Smooth muscle cell (in vitro differentiated cells): ENCODE data around the gene BRSK2. TPM values are rescaled to one million over a fixed set of nuclear protein-coding genes. Genes with fewer than 3 reads are reported as not detected.

Experiments used
- DNase-seq: peaks from one replicate; lab custom pipeline; 2025; ENCODE audit not compliant: unreplicated experiment; lab: John Stamatoyannopoulos, UW
- H2AFZ ChIP-seq: fragments of 200-600 bp; sonication (generic); 2 replicates; pipeline ENCODE4 v1.6.0; 2016; ENCODE audit warnings: antibody characterized with exemption, low read depth, mild to moderate bottlenecking
- H3F3A ChIP-seq: fragments of 200-600 bp; sonication (generic); 2 replicates; pipeline ENCODE4 v1.6.0; 2017; ENCODE audit warnings: antibody characterized with exemption, low read depth
- H3K27ac ChIP-seq: fragments of 200-600 bp; sonication (generic); 2 replicates; pipeline ENCODE4 v1.5.1; 2016; ENCODE audit warnings: low read depth, mild to moderate bottlenecking
- H3K27me3 ChIP-seq: fragments of 200-600 bp; sonication (generic); 2 replicates; pipeline ENCODE4 v1.6.1; 2016; ENCODE audit warnings: low read depth, mild to moderate bottlenecking
- H3K36me3 ChIP-seq: fragments of 200-600 bp; sonication (generic); 2 replicates; pipeline ENCODE4 v1.5.1; 2016; ENCODE audit warnings: low read depth
- H3K4me1 ChIP-seq: fragments of 200-600 bp; sonication (generic); 2 replicates; pipeline ENCODE4 v1.5.1; 2016; ENCODE audit warnings: low read depth
- H3K4me2 ChIP-seq: fragments of 200-600 bp; sonication (generic); 2 replicates; pipeline ENCODE4 v1.6.0; 2016; ENCODE audit warnings: mild to moderate bottlenecking
- H3K4me3 ChIP-seq: fragments of 200-600 bp; sonication (generic); 2 replicates; pipeline ENCODE4 v1.5.1; 2016; ENCODE audit warnings: mild to moderate bottlenecking
- H3K79me2 ChIP-seq: fragments of 200-600 bp; sonication (generic); 2 replicates; pipeline ENCODE4 v1.6.0; 2016; ENCODE audit warnings: low read depth, mild to moderate bottlenecking
- H3K9ac ChIP-seq: fragments of 200-600 bp; sonication (generic); 2 replicates; pipeline ENCODE4 v1.6.0; 2016; ENCODE audit warnings: low read depth
- H3K9me3 ChIP-seq: fragments of 200-600 bp; sonication (generic); replicated peaks from 2 replicates; pipeline ENCODE4 v1.5.1; 2016; ENCODE audit warnings: low read depth
- H4K20me1 ChIP-seq: fragments of 200-600 bp; sonication (generic); 2 replicates; pipeline ENCODE4 v1.6.0; 2016; ENCODE audit warnings: low read depth
- WGBS: methylation state at CpG from one replicate; pipeline ENCODE4 v1.1.7; 2016; ENCODE audit warnings: low lambda C conversion rate; 5-methylcytosine and 5-hydroxymethylcytosine counted together
- polyA plus RNA-seq: library from polyadenylated mRNA; unstranded; fragments of >200 nt; fragmentation: Nextera tagmentation; extraction: Ambion mirVana; gene quantifications from 2 replicates; pipeline ENCODE4 v1.2.1, GENCODE V29; 2016
- total RNA-seq: library from RNA; depleted of rRNA; stranded (reverse); fragments of >200 nt; gene quantifications from 2 replicates; pipeline ENCODE4 v1.2.3, GENCODE V29; 2014
- TF ChIP-seq, protein P1 (sequence below): fragments of 200-600 bp; sonication (generic); IDR thresholded peaks from 2 replicates; pipeline ENCODE4 v1.5.1; 2017; ENCODE audit warnings: borderline replicate concordance, mild to moderate bottlenecking, antibody characterized with exemption; ENCODE audit not compliant: insufficient read depth, poor library complexity, severe bottlenecking

BRSK2 gene
- total and polyA plus RNA-seq, 2 experiments from 2014 or later = 1.5 to 5.2 TPM

DNA sequence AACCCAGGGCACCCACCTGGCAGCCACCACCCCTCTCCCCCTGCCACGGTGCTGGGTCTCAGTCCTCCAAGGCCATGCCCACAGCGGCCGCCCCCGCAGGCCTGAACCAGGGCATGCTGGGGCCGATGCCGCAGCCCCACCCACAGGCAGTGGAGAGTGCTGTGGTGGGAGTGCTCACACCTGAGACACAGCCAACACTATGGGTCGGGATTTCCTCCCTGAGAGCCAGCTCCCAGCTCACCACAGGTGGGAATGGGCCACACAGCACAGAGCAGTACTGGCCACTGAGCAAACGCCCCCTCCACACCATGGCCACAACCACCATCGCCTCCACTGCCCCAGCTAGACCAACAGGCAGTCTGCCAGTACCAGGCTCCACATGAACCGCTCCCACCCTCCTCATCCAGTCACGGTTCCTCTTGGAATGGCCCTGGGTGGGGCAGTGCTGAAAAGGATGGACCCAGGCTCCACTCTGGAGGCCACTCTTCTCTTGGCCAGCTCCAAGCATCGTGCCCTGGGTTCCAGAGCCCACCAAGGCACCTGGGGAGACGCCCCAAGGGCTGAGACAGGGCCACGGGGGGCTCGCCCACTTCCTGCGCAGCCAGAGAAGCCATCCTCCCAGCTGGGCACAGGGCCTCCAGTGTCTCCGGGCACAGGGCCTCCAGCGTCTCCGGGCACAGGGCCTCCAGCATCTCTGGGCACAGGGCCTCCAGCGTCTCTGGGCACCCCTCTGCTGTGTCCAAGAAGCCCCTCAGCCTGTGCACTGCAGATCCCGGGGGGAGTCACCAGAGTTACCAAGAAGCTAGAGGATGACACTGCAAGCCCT is 82.7 kb downstream of the BRSK2 start:
- WGBS = 99% methylated on average over 16 of the region's 21 CpGs
- Histone ChIP-seq H3K4me2 (no peak overlapping the region), H3K4me1 (no peaks in the 10 kb centered on the region), H3K9me3 (no peaks in the 10 kb centered on the region), H3K27ac (no peak overlapping the region), H3K4me3 (no peak overlapping the region), H3K79me2 (no peaks in the 10 kb centered on the region), H3K36me3 (no peaks in the 10 kb centered on the region), H3F3A (no peaks in the 10 kb centered on the region), H4K20me1 (no peaks in the 10 kb centered on the region), H2AFZ (no peak overlapping the region), H3K9ac (no peak overlapping the region), H3K27me3 (no peaks in the 10 kb centered on the region)
- TF ChIP-seq, protein P1, sequence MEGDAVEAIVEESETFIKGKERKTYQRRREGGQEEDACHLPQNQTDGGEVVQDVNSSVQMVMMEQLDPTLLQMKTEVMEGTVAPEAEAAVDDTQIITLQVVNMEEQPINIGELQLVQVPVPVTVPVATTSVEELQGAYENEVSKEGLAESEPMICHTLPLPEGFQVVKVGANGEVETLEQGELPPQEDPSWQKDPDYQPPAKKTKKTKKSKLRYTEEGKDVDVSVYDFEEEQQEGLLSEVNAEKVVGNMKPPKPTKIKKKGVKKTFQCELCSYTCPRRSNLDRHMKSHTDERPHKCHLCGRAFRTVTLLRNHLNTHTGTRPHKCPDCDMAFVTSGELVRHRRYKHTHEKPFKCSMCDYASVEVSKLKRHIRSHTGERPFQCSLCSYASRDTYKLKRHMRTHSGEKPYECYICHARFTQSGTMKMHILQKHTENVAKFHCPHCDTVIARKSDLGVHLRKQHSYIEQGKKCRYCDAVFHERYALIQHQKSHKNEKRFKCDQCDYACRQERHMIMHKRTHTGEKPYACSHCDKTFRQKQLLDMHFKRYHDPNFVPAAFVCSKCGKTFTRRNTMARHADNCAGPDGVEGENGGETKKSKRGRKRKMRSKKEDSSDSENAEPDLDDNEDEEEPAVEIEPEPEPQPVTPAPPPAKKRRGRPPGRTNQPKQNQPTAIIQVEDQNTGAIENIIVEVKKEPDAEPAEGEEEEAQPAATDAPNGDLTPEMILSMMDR = no peak
- DNase-seq = no peak

DNA sequence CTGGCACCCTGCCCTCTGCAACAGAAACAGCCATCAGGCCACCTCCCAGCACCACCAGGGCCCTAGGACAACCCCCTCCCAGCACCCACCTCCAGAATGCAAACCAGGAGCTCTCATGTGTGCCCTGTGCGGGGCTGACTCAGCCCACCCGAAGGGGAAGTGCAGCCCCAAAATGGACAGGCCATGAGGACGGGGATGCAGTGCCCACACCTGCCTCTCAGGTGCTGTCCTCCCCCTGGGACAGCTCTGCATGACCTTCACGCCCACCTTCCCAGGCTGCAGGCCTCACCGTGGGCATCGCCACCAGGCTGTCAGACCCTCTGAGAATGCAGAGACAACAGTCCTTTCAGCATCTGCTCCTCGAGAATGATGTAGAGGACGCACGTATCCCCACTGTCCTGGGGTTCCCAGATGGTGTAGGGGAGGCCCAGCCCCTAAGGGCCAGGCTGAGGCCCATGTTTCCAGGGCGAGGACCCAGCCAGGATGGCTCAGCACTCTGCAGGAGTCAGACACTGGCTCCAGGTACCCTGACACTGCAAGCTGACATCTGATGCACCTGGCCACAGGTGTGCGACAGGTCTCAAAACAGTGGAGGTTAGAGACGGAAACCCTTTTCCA is 83.4 kb downstream of the BRSK2 start:
- 93% methylated on average over 12 of the region's 12 CpGs for WGBS
- H3K4me1 ChIP-seq = no peaks in the 10 kb centered on the region
- TF ChIP-seq, protein P1 = no peak

DNA sequence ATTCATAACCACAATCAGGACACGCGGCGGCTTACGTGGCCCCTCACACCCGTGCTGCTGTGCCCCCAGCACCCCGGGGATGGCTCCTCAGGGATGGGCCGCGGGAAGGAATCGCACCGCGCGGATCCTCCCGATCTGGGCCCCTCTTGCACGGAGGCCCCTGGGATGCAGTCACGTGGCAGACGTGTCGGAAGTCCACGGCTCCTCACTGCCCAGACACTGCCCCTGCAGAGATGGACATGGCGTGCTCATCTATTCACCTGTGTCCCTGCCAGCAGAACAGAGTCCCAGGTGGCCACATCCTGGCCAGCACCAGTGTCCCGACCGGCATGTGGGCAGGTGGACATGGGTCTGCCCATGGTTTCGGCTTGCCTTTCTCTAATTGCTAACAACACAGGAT is 84.1 kb downstream of the BRSK2 start:
- Histone ChIP-seq H3K27me3 (no peaks in the 10 kb centered on the region), H3K4me2 (no peak overlapping the region), H2AFZ (no peak overlapping the region), H3K27ac (no peak overlapping the region), H3K9me3 (no peaks in the 10 kb centered on the region), H3K4me1 (no peaks in the 10 kb centered on the region), H3K79me2 (no peaks in the 10 kb centered on the region), H3K9ac (no peak overlapping the region), H4K20me1 (peaks cover under 1% of the 10 kb centered on the region), H3F3A (no peaks in the 10 kb centered on the region), H3K4me3 (no peak overlapping the region), H3K36me3 (no peaks in the 10 kb centered on the region)
- WGBS = 98% methylated on average over 19 of the region's 22 CpGs
- TF ChIP-seq, protein P1 = no peak
- DNase-seq = no peak

More for the DNA sequence above, 83.4 kb downstream of the BRSK2 start:
- H3K27ac ChIP-seq = no peak overlapping the region
- no peaks in the 10 kb centered on the region for H4K20me1 ChIP-seq
- H3K36me3 ChIP-seq = no peaks in the 10 kb centered on the region
- no peaks in the 10 kb centered on the region for H3F3A ChIP-seq
- no peak overlapping the region for H2AFZ ChIP-seq
- H3K9me3 ChIP-seq = no peaks in the 10 kb centered on the region
- H3K4me2 ChIP-seq = no peak overlapping the region
- no peak overlapping the region for H3K4me3 ChIP-seq
- H3K79me2 ChIP-seq = no peaks in the 10 kb centered on the region
- DNase-seq = no peak
- H3K27me3 ChIP-seq = no peaks in the 10 kb centered on the region
- no peak overlapping the region for H3K9ac ChIP-seq
